CD14-positive monocyte (primary cell): Measurements from ENCODE around the gene GALNT17. TPM values are rescaled to one million over a fixed set of nuclear protein-coding genes. Genes with fewer than 3 reads are reported as not detected.

Experiments
- DNase-seq, 3 donors: peaks; one replicate each; pipeline ENCODE4 v3.0.0-alpha.2; 2011 to 2022
- H2AFZ ChIP-seq: 2 replicates; pipeline ENCODE4 v1.6.0; 2012; ENCODE audit warnings: mild to moderate bottlenecking, low read depth, low read length, inconsistent platforms; ENCODE audit not compliant: insufficient read depth, poor library complexity, severe bottlenecking
- H3K27ac ChIP-seq, 2 donors: 1 replicate in 1 of 2; 2 replicates in 1 of 2; pipeline ENCODE4 v1.5.1; 2012 to 2013; ENCODE audit warnings: low read length in 2 of 2, control low read depth in 1 of 2, inconsistent platforms in 1 of 2, low read depth in 1 of 2, mild to moderate bottlenecking in 1 of 2
- H3K27me3 ChIP-seq, 2 donors: one replicate each; pipeline versions ENCODE4 v1.6.0 to v1.6.1; 2011 to 2013; ENCODE audit warnings: low read length in 2 of 2; ENCODE audit not compliant: control insufficient read depth in 2 of 2, insufficient read depth in 2 of 2
- H3K36me3 ChIP-seq, 2 donors: replicated peaks in 1 of 2; 1 replicate in 1 of 2; 2 replicates in 1 of 2; pipeline versions ENCODE4 v1.5.1 to v1.6.1; 2012 to 2013; ENCODE audit warnings: low read length in 2 of 2, control low read depth in 1 of 2, inconsistent platforms in 1 of 2, mild to moderate bottlenecking in 1 of 2; ENCODE audit not compliant: insufficient read depth in 2 of 2, control insufficient read depth in 1 of 2
- H3K4me1 ChIP-seq, 2 donors: 1 replicate in 1 of 2; 2 replicates in 1 of 2; pipeline versions ENCODE4 v1.5.1 to v1.6.1; 2012 to 2013; ENCODE audit warnings: low read length in 2 of 2, control low read depth in 1 of 2, inconsistent platforms in 1 of 2, mild to moderate bottlenecking in 1 of 2, moderate library complexity in 1 of 2; ENCODE audit not compliant: insufficient read depth in 2 of 2, control insufficient read depth in 1 of 2
- H3K4me2 ChIP-seq: replicated peaks from 2 replicates; pipeline ENCODE3; 2012; ENCODE audit warnings: low read length, moderate library complexity, mild to moderate bottlenecking; ENCODE audit not compliant: poor library complexity, severe bottlenecking; ENCODE audit errors: extremely low read depth
- H3K4me3 ChIP-seq, 3 experiments: fragments of 200-600 bp in 1 of 3; sonication (generic) in 1 of 3; replicated peaks in 1 of 3; 1 replicate in 2 of 3; 2 replicates in 1 of 3; pipeline ENCODE4 v1.5.1; 2011 to 2013; ENCODE audit warnings: low read length in 3 of 3, mild to moderate bottlenecking in 3 of 3, control low read depth in 2 of 3, low read depth in 2 of 3, inconsistent platforms in 1 of 3, moderate library complexity in 1 of 3
- H3K79me2 ChIP-seq: 2 replicates; pipeline ENCODE4 v1.6.0; 2012; ENCODE audit warnings: mild to moderate bottlenecking, control low read depth, inconsistent platforms, low read length, moderate library complexity; ENCODE audit not compliant: insufficient read depth
- H3K9ac ChIP-seq: 2 replicates; pipeline ENCODE4 v1.6.0; 2017; ENCODE audit warnings: low read length, mild to moderate bottlenecking; ENCODE audit not compliant: insufficient read depth, poor library complexity, severe bottlenecking
- H3K9me3 ChIP-seq, 2 donors: replicated peaks in 1 of 2; 1 replicate in 1 of 2; 2 replicates in 1 of 2; pipeline versions ENCODE4 v1.5.1 to v1.6.1; 2012 to 2013; ENCODE audit warnings: low read length in 2 of 2, control low read depth in 1 of 2; ENCODE audit not compliant: control insufficient read depth in 1 of 2, insufficient read depth in 1 of 2
- H4K20me1 ChIP-seq: 2 replicates; pipeline ENCODE4 v1.6.0; 2012; ENCODE audit warnings: mild to moderate bottlenecking, low read length, control low read depth, moderate library complexity; ENCODE audit not compliant: insufficient read depth
- H3K27ac Mint-ChIP-seq, 7 donors: one replicate each; pipeline ENCODE4 v1.8.0; 2020; ENCODE audit warnings: mild to moderate bottlenecking in 7 of 7, mixed read lengths in 7 of 7, moderate library complexity in 6 of 7, inconsistent platforms in 2 of 7
- H3K27me3 Mint-ChIP-seq, 3 donors: one replicate each; pipeline ENCODE4 v1.8.0; 2021 to 2022; ENCODE audit warnings: low read depth in 3 of 3, mild to moderate bottlenecking in 3 of 3, mixed read lengths in 3 of 3, moderate library complexity in 3 of 3, inconsistent platforms in 1 of 3
- H3K36me3 Mint-ChIP-seq, 2 donors: one replicate each; pipeline ENCODE4 v1.8.0; 2020; ENCODE audit warnings: mixed read lengths in 2 of 2, inconsistent platforms in 1 of 2, mild to moderate bottlenecking in 1 of 2
- H3K4me1 Mint-ChIP-seq: one replicate; pipeline ENCODE4 v1.8.0; 2020; ENCODE audit warnings: mild to moderate bottlenecking, mixed read lengths
- H3K4me3 Mint-ChIP-seq, 2 donors: one replicate each; pipeline ENCODE4 v1.8.0; 2020; ENCODE audit warnings: mild to moderate bottlenecking in 2 of 2, mixed read lengths in 2 of 2, moderate library complexity in 1 of 2
- H3K9me3 Mint-ChIP-seq, 7 donors: one replicate each; pipeline ENCODE4 v1.8.0; 2020 to 2022; ENCODE audit warnings: mixed read lengths in 7 of 7, mild to moderate bottlenecking in 6 of 7, moderate library complexity in 6 of 7, inconsistent platforms in 2 of 7
- CTCF ChIP-seq: fragments of 200-600 bp; IDR thresholded peaks from one replicate; pipeline ENCODE4 v1.8.0; 2022; ENCODE audit warnings: antibody characterized with exemption, mild to moderate bottlenecking
- WGBS: methylation state at CpG from one replicate; pipeline ENCODE4 v1.1.5; 2013; ENCODE audit warnings: missing lambda C conversion rate; ENCODE audit not compliant: insufficient coverage; 5-methylcytosine and 5-hydroxymethylcytosine counted together
- intact Hi-C, 2 donors: fragments of 100-400 bp; cut with micrococcal nuclease; formaldehyde crosslinking; loops; one replicate each; pipeline versions ENCODE4 v1.15.0 to v1.15.1; 2023
- polyA plus RNA-seq, 3 donors: library from polyadenylated mRNA; depleted of rRNA in 1 of 3; unstranded in 2 of 3; stranded (reverse) in 1 of 3; fragments of 300-500 nt in 2 of 3; fragments of >200 nt in 1 of 3; fragmentation: Illumina TruSeq in 2 of 3; gene quantifications; 1 replicate in 2 of 3; 2 replicates in 1 of 3; pipeline ENCODE4 v1.2.3, GENCODE V29; 2012 to 2021

GALNT17 gene
- polyA plus RNA-seq, 3 donors: not detected

GRCh38 chr7:71286336-71286735 is 154.4 kb downstream of the GALNT17 start:
- Histone ChIP-seq H3K79me2 (no peaks in the 10 kb centered on the region), H3K27ac (no peak overlapping the region), H3K9me3 (peaks cover 0 to 10% of the 10 kb centered on the region in 2 donors), H3K4me2 (no peak overlapping the region), H2AFZ (no peak overlapping the region), H4K20me1 (no peaks in the 10 kb centered on the region), H3K27me3 (no peaks in the 10 kb centered on the region), H3K4me1 (no peaks in the 10 kb centered on the region), H3K36me3 (no peaks in the 10 kb centered on the region), H3K9ac (no peak overlapping the region), H3K4me3 (no peak overlapping the region)
- no peak overlapping the region for H3K27ac Mint-ChIP-seq
- intact Hi-C loops: no loop called here
- no peak for DNase-seq
- H3K4me1 Mint-ChIP-seq: no peaks in the 10 kb centered on the region
- H3K36me3 Mint-ChIP-seq: no peaks in the 10 kb centered on the region
- 91% methylated on average over 3 of the region's 7 CpGs for WGBS
- peaks cover 2 to 17% (median 9%) of the 10 kb centered on the region in 7 donors for H3K9me3 Mint-ChIP-seq
- no peak for TF ChIP-seq CTCF
- H3K27me3 Mint-ChIP-seq: no peaks in the 10 kb centered on the region
- H3K4me3 Mint-ChIP-seq: no peak overlapping the region

GRCh38 chr7:71286924-71287323 is 155.0 kb downstream of the GALNT17 start:
- Histone ChIP-seq H3K36me3 (no peaks in the 10 kb centered on the region), H4K20me1 (no peaks in the 10 kb centered on the region), H3K9ac (no peak overlapping the region), H3K27me3 (no peaks in the 10 kb centered on the region), H3K4me3 (no peak overlapping the region), H3K27ac (no peak overlapping the region), H2AFZ (no peak overlapping the region), H3K4me2 (no peak overlapping the region), H3K9me3 (peaks cover 0 to 10% of the 10 kb centered on the region in 2 donors), H3K4me1 (no peaks in the 10 kb centered on the region), H3K79me2 (no peaks in the 10 kb centered on the region)
- WGBS: 88% methylated on average over 8 of the region's 9 CpGs
- DNase-seq: no peak
- Mint-ChIP-seq H3K9me3 (peaks cover 2 to 15% (median 8%) of the 10 kb centered on the region in 7 donors), H3K27me3 (no peaks in the 10 kb centered on the region), H3K27ac (no peak overlapping the region), H3K4me3 (no peak overlapping the region), H3K4me1 (no peaks in the 10 kb centered on the region), H3K36me3 (no peaks in the 10 kb centered on the region)
- intact Hi-C loops: no loop called here
- TF ChIP-seq CTCF: no peak
